CD4-positive, alpha-beta T cell treated with Interleukin-17A for 4 hours (primary cell): ENCODE data around the gene QSOX1.
A peak's percentile ranks its signal among the peaks of the same experiment; 100 is the strongest.

Experiments used
- DNase-seq: peaks from one replicate; pipeline ENCODE4 v3.0.0-alpha.2; 2020; ENCODE audit warnings: mixed read lengths

Gene QSOX1

GRCh38 chr1:180218806-180219765 is 64.4 kb downstream of the QSOX1 start:
- DNase-seq = no peak

- DNase-seq = no peak
Measured at GRCh38 chr1:180219776-180220175, 65.1 kb downstream of the QSOX1 start.

- no peak for DNase-seq
Measured at GRCh38 chr1:180221462-180221861, 66.8 kb downstream of the QSOX1 start.

GRCh38 chr1:180224902-180225301 is 70.2 kb downstream of the QSOX1 start:
- DNase-seq = no peak

- no peak for DNase-seq
Measured at GRCh38 chr1:180225403-180225802, 70.7 kb downstream of the QSOX1 start.

- no peak for DNase-seq
Measured at GRCh38 chr1:180227861-180228647, 73.4 kb downstream of the QSOX1 start.

- DNase-seq = peak; percentile 15
Measured at GRCh38 chr1:180228648-180229482, 74.2 kb downstream of the QSOX1 start.

- DNase-seq = peak; percentile 43
Measured at GRCh38 chr1:180229483-180230415, 75.1 kb downstream of the QSOX1 start, which contains the start of gene LHX4. Gene LHX4, plus strand, starts transcription at chr1:180230264. Its CDS starts 266 bp downstream, at chr1:180230530.

- DNase-seq = no peak
Measured at GRCh38 chr1:180230416-180230790, 75.7 kb downstream of the QSOX1 start.

GRCh38 chr1:180230791-180231505 is 76.3 kb downstream of the QSOX1 start:
- no peak for DNase-seq

- peak; percentile 19 for DNase-seq
Measured at GRCh38 chr1:180231506-180231921, 76.8 kb downstream of the QSOX1 start.

GRCh38 chr1:180231936-180232335 is 77.3 kb downstream of the QSOX1 start:
- DNase-seq = no peak

GRCh38 chr1:180232521-180233043 is 77.9 kb downstream of the QSOX1 start:
- no peak for DNase-seq

- DNase-seq = no peak
Measured at GRCh38 chr1:180233191-180234011, 78.7 kb downstream of the QSOX1 start.

- no peak for DNase-seq
Measured at GRCh38 chr1:180234369-180235076, 79.9 kb downstream of the QSOX1 start.

- no peak for DNase-seq
Measured at GRCh38 chr1:180235077-180235501, 80.4 kb downstream of the QSOX1 start.

- no peak for DNase-seq
Measured at GRCh38 chr1:180235502-180236239, 81.0 kb downstream of the QSOX1 start.
